ENCODE data around the gene NR2F6.

The NR2F6 gene

DNA sequence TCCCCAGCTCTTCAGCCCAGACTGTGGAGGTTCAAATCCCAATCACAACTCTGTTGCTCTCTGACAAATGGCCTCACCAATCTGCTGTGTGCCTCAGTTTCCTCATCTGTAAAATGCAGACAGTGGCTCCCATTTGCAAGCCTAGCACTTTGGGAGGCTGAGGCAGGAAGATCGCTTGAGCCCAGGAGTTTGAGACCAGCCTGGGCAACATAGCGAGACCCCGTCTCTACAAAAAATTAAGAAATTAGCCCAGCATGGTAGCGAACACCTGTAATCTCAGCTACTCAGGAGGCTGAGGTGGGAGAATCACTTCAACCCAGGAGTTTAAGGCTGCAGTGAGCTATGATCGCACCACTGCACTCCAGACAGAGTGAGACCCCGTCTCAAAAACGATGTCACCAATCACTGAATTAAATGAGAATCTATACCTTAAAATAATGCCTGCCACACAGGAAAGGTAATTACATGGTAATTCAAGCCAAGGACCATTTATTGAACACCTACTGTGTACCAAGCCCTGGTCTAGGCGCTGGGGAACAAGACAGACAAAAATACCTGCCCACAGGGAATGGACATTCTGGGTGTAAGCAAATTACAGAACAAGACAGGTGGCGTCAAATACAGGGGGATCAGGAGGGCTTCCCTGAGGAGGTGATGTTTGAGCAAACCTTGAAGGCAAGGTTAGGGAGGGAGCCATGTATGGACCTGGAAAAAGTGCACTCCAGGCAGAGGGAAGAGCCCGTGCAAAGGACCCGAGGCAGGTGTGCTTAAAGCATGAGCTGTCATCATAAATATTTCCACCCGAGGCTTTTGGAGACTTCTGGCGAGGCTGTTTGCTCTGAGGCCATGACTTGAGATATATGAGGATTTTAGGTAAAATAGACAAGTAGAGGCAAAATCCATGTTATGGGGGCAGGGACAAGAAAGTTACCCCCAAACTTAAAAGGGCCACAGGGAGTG lies 7.7 kb downstream of the NR2F6 start:
- no peak for DNase-seq

DNA sequence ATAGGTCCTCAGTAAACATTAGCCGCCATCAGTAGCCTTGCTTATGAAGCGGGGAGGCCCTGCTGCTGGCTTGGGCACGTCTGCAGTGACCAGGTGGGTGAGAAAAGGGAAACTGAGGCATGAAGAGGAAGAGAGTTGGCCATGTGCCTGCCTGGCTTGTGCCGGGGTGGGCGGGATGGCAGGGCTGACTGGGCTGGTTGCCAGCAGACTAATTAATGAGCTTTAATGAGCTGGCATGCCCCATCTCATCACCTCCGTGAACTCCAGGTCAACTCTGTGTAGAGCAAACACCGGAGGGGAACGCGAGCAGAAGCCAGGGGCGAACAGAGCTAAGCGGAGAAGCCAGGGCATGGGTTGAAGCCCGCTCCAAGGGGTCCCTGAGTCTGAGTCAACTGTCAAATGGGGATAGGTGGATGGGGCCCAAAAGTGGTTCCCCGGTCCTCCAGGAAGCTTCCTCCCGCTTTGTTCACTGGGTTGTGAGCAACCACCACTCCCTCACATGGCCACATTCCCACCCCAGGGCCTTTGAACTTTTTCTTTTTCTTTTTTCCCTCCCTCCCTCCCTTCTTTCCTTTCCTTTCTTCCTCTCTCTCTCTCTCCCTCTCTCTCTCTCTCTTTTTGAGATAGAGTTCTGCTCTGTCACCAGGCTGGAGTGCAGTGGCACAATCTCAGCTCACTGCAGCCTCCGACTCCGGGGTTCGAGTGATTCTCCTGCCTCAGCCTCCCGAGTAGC lies 8.7 kb downstream of the NR2F6 start:
- DNase-seq = no peak

DNA sequence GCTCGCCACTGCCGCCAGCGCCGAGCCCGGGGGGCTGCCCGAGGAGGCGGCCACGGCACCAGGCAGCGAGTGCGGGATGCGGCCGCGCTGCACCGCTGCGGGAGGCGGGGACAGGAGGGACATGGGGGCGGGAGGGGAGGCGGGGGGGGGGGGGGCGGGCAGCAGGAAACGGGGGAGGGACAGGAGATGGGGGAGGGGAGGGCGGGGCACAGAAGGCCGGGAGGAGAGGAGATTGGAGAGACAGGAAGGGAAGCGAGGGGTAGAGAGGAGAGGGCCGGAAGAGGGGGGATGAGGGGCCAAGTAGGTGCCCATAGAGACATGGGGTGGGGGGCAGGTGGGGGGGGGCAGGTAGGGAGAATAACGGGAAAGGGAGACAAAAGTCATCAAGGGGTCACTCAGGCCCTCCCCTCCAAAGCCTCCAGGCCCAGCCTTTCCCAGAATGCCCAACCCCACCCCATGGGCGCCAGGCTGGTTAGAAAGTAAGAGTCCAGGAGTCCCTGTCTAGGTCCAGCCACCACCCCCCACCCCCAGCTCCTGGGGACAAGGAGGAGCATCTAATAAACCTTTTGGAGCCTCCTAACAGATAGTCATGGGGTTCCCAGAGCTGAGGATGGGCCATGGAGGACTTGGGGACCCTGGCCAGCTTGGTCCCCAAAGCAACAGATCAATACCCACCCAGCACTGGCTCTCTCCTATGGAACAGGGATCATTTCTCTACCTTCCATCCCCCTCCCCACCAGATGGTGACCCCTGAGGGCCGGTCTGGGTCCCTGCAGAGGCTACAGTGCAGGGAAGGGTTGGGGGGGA lies 9.5 kb downstream of the NR2F6 start:
- DNase-seq = no peak

DNA sequence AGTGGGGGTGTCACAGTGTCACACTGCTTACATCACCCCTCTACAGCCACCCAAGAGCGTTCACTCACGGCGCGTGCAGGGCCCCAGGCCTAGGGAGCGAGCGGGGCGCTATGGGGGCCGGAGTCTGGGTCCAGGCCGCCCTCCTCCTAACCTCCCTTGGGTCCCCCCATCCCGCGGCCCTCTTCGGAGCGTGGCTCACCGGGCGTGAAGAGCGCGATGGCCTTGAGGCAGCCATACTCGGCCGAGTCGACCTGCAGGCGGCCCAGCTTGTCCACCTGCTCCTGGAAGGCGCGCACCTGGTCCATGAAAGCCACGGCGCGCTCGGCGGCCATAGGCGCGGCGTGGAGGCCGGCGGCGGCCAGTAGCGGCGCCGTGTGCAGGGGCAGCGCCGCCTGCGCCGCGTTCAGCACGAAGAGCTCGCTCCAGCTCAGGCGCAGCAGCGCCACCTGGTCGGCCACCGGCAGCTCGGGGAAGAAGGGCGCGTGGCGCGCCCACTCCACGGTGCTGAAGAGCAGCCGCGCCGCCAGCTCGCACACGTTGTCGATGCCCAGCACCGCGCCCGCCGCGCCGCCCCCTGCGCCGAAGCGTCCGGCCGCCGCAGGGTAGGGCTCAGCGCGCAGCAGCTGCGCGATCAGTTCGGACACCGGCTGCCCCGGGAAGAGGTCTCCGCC lies 10.3 kb downstream of the NR2F6 start:
- peak; percentile 74 for DNase-seq

DNA sequence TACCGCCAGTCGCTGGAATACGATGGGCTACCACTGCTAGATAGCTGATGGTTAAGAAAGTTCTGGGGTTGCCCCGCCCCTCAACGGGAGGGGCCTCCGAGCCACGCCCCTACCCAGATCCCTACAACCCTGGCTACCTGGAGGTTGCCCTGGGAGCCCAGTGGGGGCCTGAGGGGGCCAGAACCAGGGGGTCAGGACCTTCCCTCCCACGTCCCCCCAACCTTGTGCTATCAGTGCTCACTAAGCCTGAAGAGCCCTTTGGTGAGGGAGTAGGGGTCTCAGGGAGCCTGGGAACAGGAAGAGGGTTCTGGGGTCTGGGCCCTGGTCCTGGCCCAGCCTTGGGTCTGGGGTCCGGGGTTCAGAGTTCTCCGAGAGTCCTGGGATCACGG lies 10.8 kb downstream of the NR2F6 start:
- DNase-seq = peak; percentile 66

DNA sequence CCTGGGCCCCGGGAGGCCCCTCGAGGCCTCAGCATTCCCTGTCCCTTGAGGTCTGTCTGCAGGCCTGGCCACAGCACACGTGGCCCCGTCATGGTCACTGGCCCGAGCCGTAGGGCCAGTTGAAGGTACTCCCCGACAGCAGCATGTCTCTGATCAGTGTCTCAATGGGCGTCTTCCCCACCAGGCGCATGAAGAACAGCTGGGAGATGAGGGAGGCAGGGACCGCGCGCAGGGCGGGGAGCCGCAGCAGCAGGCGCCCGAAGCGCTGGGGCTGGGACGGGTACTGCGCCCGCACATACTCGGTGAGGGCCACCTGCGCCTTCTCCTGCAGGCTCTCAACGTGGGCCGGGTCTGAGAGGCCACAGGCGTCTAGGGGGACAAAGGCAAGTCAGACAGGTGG lies 13.5 kb downstream of the NR2F6 start:
- DNase-seq = no peak

DNA sequence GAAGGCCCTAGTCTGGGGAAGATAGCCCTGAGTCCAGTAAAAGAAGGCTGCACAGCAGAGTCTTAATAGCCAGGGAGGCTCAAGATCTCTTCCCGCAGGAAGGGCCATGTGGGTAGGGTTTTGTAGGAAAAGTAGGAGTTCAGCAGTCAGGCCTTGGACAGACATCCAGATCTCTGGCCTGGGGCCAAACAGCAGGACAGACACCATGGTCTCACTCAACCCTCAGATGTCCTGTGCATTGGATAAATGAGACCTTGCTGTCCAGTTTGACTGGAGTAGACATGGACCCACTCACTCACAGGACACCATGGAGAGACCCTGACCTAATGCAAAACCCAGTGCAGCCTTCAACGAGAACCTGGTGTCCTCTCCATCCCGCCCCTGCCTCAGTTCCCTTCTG lies 15.8 kb downstream of the NR2F6 start:
- no peak for DNase-seq

DNA sequence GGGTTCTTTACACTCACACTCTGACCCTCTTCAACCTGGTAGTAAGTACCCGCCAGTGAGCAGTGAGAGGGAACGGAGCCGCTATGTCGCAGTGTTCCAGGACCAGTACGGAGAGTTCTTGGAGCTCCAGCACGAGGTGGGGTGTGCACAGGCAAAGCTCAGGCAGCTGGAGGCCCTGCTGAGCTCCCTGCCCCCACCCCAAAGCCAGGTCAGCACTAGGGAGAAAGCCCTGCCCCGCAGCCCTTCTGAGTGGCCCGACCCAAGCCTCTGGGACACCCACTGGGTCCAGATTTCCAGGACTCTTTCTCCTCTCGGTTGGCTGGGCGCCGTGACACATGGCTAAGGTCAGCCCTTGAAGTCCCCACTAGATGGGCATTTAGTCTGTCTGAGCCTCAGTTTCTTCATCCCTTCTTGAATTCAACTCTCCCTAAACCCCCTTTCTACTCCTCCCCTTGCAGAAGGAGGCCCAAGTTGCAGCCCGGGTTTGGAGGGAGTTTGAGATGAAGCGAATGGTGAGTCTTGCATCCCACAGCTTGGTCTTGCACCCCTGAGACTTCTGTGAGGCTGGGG lies 17.8 kb downstream of the NR2F6 start:
- DNase-seq = no peak

DNA sequence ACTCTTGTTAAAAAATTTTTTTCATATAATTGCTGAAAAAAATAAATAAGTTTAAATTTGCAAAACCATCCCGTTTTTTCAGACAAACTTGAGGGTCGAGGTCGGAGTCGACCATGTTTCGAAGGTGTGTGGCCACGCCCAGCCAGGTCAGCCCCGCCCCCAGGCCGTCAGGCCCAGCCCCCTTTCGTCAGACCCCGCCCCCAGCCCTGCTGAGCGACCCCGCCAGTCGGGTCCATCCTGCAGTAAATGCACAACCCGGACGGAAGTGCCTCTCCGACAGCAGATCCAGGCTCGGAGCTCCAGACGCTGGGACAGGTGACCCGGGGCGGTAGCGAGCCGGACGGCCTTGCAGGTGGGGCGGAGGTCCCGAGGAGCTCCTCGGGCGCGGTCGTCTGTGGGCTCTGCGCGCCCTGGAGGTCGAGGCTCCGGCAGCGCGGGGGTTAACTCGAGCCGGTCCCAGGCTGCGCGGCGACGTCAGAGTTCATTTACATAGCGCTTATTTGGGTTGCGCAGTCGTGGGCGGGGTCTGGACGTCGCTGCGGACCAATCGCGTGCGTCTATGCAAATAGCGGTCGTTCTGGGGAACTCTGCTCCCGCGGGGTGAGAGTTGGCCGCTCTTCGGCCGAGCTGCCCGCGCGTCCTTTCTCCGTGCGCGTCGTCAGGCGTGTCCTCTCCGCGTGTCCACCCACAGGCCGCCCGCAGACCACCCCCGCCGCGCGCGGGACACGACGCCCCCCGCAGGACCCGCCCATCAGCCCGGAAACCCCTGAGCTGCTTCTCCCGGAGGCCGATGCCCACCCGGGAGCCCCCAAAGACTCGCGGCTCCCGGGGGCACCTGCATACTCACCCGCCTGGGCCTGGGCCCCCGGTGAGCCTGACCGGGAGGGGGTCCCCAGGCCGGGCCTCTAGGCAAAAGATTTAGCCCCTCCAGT lies 19.5 kb downstream of the NR2F6 start, which contains the start of gene OCEL1:
TSS of gene OCEL1 (plus strand) at position 225 of the 932 bp plus-strand sequence. CDS start at position 247, 22 bp downstream.
- peak; percentile 97 for DNase-seq

DNA sequence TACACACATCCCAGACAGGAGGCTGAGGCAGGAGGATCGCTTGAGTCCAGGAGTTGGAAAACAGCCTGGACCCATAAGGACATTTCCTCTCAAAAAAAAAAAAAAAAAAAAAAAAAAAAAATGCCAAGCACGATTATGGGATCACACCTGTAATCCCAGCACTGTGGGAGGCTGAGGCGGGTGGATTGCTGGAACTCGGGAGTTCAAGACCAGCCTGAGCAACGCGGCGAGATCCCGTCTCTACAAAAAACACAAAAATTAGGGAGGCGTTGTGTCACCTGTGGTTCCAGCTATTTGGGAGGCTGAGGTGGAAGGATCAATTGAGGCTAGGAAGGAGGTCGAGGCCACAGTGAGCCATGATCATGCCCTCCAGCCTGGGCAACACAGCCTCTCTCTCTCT lies 20.7 kb downstream of the NR2F6 start:
- DNase-seq = no peak

DNA sequence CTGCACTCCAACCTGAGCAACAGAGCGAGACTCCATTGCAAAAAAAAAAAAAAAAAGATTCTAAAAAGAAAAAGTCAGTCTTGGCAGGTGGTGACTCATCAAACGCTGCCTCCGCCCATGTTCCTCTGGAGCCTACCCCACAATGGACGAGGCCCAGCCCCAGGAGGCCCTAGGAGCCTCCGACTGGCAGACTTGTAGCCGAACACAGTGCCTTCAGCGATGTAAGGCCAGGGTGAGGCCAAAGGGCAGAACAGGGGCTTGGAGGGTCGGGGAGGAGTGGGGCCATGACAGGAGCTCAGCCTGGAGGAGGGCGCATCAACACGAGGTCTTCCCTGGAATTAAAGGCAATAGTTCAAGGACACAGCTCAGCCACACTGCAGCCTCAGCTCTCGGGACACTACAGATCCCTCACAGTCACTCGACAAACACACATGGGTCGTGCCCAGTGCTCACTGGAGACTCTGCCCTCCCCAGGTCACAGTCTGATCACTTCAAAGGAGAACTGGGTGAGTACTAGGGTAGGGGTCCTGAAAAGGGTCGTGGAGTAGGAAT lies 25.4 kb downstream of the NR2F6 start:
- DNase-seq = no peak

DNA sequence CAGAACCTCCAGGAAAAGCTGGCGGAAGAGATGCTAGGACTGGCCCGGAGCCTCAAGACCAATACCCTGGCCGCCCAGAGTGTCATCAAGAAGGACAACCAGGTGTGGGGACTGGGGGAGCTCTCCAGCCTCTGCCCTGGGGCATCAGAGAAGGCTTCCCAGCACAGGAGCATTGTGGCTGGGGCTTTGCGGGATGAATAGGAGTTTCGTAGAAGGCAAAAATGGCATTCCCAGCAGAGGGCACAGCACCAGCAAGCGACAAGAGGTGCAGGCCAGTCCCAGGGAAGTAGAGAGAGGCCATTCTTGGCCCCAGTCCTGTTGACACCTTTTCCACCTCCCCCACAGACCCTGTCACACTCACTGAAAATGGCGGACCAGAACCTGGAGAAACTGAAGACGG lies 26.4 kb downstream of the NR2F6 start:
- DNase-seq = no peak

DNA sequence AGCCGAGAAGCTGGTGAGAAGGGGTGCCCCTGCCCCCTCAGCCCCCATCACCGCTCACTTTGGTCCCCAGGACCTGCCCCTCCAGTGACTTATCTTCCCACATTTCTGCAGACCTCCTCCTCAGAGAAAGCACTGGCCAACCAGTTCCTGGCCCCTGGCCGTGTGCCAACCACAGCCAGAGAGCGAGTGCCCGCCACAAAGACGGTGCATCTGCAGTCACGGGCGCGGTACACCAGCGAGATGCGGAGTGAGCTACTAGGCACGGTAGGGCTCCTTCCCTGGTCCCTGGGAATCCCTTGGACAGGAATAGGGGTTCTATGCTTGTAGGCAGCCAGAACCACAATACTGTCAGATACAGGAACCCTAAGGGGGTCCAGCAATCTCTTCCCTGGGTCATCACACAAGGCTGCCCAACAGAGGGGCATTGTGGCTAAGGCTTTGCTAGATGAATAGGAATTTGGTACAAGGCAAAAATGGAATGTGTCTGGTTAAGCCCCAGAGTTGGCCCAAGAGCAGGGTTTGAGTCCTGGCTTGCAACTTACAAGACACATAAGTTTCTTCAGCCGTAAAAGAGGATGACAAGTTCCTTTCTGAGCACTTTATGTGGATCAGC lies 29.6 kb downstream of the NR2F6 start:
- DNase-seq = no peak

DNA sequence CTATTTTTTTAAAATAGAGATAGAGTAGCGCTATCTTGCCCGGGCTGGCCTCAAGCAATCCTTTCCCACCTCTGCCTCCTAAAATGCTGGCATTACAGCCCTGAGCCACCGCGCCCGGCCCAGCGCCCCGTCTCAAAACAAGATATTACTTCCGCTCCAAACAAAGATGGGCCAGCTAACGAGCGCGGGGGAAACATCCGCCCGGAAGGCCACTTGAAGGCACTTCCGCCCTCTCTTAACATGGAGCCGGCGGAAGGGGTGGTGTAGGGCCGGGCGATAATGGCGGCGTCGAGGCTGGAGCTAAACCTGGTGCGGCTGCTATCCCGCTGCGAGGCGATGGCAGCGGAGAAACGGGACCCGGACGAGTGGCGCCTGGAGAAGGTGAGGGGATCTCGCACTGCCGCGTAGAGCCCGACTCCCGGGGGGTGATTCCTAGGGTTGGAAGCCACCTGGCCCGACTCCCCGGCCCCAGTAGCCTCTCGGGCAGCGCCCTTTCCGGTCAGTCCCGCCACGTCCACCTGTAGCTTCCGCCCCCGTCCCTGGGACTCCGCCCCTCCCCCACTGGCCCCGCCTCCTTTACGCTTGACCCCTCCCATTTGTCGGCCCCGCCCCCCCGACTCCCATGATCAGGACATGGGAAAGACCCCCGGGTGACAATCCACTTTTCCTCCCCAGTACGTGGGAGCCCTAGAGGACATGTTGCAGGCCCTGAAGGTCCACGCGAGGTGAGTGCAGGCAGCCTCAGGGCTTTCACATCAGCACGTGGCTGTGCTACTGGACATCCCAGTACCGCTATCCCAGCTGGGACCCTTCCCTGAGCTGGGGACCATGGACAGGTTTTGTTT lies 30.4 kb downstream of the NR2F6 start, which contains the start of gene USE1:
TSS of gene USE1 (plus strand) at position 231 of the 845 bp plus-strand sequence. CDS start at position 280, 49 bp downstream.
- DNase-seq = peak; percentile 91

DNA sequence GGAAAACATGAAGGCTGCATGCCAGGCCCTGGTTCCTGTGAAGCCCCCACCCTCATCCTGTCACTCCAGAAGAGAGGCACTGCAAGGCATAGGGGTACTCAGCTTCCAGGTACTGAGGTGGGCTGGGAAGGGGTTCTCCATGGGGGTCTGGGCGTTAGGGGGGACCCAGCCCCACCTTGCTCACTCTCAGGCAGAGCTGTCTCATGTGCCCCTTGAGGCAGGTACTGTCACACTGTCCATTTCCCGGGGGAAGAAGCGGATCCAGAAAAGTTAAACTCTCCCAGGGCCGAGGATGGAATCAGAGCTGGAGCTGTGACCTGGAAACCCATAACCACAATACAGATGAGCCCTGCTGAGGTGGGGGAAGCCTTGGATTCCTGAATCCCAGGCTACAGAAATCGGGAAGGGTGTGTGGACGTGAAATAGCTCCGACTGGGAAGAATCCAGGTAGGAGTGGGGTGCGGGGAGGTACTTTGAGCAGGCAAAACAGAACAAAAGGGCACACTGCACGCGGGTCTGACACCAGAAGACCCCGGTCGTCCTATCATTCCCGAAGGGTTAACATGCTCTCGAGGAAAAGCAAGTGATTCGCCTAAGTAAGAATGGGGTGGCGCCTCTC lies 31.1 kb downstream of the NR2F6 start:
- DNase-seq = no peak

DNA sequence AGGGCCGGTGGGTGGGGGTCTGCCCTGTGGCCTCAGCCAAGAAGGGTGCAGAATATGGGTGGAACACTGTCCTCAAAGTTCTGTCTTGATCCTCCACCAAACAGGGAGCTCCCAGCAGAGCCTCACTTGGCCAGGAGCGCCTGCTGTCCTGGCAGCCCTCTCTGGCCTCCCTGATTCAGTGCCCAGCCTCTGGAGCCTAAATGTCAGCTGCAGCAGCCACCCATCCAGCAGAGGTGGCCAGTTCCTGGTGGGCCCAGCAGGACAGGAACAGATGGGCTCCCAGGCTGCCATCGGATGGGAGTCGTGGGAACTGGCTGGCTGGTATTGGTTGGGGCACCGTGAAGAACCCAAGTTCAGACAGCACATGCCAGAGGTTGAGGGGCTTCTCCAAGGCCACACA lies 32.4 kb downstream of the NR2F6 start:
- no peak for DNase-seq

DNA sequence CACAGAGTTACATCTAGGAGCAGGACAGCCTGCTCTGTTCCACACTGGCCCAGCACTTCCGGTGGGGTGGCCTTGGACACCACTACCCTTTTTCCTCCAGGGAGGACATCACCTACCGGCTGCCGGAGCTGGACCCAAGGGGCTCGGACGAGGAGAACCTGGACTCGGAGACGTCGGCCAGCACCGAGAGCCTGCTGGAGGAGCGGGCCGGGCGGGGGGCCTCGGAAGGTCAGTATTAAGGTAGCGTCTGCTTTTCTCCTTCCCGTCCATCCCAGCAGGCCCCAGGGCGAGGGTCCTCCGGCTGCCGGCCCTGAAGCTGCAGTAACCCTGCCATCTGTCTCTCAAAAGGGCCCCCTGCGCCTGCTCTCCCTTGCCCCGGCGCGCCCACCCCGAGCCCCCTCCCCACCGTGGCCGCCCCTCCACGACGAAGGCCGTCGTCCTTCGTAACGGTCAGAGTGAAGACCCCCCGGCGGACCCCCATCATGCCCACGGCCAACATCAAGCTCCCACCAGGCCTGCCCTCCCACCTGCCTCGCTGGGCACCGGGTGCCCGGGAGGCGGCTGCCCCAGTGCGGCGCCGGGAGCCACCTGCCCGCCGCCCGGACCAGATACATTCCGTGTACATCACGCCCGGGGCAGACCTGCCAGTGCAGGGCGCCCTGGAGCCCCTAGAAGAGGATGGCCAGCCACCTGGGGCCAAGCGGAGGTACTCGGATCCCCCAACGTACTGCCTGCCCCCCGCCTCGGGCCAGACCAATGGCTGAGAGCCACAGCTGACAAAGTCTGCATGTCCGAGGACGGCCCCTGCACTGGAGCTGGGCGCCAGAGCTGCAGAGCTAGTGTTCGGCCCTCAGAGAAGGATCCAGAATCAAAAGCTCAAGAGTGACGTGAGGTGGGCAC lies 33.9 kb downstream of the NR2F6 start:
- no peak for DNase-seq

DNA sequence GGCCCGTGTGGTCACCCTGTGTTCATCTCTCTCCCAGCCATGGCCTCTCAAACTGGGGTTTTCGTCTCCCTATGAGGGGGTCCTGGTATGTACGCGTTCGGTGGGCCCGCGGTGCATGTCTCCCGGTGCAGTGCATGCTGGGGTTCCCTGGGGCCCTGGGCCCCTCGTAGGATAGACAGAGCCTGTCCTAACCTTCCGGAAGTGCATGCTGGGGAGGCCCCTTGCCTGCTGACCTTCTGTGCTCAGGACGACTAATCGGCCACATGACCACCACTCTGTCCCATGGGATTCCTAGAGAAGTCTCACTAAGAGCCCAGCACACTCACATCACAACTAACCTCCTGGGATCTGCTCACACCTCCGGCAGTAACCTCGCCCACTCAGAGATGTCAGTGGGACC lies 35.4 kb downstream of the NR2F6 start:
- DNase-seq = no peak

Measured in CD4-positive, alpha-beta T cell treated with Interleukin-17A for 1 hour (primary cell).